T47D (cell line): Measurements from ENCODE around the gene RMRP.

ENCODE experiments used
- DNase-seq, 2 experiments: peaks; one replicate each; pipeline versions ENCODE4 v3.0.0 to v3.0.0-alpha.2; 2011 to 2012; ENCODE audit warnings: low read depth in 1 of 2, low spot score in 1 of 2
- JUND ChIP-seq: IDR thresholded peaks from 2 replicates; pipeline ENCODE4 v1.6.1; 2012; ENCODE audit warnings: low read depth
- in situ Hi-C: cut with HindIII; loops from 2 replicates; pipeline ENCODE4 v1.10.0; 2016; ENCODE audit warnings: low sequenced_read_pairs, low pct_unique_long_range_greater_than_20kb

Gene RMRP

DNA sequence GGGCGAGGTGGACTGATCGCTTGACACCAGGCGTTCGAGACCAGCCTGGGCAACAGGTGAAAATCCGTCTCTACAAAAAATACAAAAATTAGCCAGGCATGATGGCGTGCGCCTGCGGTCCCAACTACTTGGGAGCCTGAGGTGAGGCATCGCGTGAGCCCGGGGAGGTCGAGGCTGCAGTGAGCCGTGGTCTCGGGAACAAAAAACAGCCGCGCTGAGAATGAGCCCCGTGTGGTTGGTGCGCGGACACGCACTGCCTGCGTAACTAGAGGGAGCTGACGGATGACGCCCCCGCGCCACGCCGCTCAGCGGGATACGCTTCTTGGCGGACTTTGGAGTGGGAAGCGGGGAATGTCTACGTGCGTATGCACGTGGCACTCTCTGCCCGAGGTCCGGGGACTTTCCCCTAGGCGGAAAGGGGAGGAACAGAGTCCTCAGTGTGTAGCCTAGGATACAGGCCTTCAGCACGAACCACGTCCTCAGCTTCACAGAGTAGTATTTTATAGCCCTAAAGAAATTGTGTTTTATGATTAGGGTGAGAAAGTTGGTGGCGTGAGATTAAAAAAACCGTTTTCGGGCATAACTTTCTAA is at the start of gene RMRP:
TSS of gene RMRP (minus strand) at position 474 of the 591 bp plus-strand sequence.
- in situ Hi-C loops = no loop called here
- peak; percentile 83 to 99 for DNase-seq
- no peak for TF ChIP-seq JUND

DNA sequence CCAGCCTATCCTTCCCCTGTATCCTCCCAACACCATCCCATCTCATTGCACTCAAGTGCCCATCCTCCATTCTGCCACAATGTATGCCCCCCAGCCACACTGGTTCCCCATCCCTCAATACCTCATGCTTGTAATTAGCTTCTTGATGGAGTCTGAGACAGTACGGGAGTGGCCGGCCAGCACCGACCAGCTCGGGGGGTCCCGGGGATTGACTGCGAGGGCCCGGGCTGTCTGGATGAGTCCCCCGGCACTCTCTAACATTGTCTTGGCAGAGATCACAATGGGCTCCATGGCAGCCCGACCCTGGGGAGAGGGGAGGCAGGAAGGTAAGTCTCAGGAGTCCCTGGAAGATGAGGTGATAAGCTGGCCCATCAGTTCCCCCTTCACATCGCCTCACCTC is 49.1 kb upstream of the RMRP start:
- no peak for DNase-seq
- TF ChIP-seq JUND = no peak
- in situ Hi-C loops = no loop called here

DNA sequence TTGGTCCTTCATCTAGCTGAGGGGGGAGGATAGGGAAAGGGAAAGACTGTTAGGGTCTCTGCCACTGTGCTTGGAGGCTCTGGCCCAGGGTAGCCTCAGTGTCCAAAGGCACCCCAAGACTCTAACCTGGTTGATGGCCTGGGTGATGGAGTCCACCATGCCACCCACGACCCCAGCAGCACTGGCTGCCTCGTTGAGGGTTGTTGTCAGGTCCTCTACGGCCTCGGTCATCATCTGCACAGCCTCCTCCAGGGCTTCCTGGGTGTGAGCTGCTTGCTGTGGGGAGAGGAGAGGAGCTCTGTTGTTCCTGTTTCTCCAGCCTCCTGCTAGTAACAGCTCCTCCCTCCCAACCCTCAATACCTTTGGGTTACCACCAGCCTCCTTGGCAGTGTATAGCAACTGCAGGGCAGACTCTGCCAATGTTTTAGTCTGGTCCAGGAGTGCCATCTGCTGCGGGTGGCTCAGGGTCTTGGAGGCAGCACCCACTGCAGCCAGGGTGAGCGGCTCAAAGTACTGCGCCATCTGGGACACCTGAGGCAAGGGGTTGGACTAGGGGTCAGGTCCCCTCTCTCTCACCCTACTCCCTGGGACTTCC is 48.1 kb upstream of the RMRP start:
- in situ Hi-C loops = no loop called here
- no peak for DNase-seq
- TF ChIP-seq JUND = no peak

DNA sequence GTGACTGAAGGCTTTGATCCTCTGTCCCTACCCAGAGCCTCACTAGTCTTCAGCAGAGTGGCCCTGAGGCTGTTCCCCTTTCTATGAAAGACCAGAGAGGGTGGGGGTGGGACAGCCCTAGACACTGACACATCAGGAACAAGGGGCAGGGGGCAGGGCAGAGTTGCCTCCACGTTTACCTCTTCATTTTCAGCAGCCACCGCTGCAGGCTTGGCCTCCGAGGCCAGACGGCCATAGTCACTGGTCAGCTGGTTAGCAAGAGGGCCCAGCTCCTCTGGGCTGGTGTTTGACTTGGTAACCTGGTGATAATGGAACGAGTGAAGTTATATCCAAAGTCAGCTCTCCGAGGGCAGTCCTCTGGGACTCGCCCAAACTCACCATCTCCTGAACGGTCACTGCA is 47.6 kb upstream of the RMRP start:
- in situ Hi-C loops = no loop called here
- no peak for DNase-seq
- TF ChIP-seq JUND = no peak

DNA sequence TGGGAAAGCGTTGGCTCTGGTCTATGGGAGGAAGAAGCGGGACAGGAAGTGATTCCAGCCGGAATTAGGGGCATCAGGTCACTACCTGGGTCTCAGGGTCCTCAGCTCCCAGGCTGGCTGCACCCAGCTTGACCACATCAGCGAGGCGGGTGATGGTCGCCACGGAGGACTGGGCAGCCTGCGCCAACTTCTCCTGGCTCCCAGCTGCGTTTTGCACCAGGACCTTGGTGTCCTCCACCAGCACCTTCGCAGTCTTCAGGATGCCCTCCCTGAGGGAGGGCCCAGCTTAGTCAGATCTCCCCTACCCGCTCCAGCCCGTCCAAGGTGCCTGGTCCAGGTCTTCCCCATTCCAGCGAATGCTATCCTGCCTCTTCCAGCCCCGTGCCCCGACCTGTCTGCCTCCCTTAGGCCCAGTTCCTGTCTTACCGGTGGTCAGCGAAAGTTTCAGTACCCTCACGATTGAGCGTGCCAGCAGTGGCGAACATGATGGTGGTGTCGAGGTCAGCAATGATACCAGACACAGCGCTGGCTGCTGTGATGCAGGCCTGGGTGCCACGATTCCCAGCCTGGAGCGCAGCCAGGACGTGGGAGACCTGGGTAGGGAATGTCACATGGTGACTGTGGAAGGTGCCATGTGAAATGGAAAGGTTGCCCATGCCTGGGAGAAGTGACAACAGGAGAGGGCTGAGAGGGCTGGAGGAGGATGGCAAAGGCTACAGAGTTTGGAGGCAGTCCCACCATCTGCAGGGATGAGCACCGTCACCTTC is 46.3 kb upstream of the RMRP start:
- TF ChIP-seq JUND = no peak
- DNase-seq = no peak
- in situ Hi-C loops = no loop called here

DNA sequence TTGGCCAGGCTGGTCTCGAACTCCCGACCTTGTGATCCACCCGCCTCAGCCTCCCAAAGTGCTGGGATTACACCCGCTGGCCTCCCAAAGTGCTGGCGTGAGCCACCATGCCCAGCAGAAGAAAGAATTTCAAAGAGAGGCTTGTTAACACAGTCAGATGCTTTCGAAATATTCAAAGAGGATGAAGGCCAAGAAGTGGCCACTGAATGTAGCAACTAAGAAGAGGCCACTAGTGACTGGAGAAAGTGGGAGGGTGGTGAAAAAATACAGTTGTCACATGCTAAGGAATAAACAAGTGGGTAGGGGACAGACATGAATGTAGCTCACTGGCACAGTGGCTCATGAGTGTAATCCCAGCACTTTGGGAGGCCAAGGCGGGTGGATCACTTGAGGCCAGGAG is 44.9 kb upstream of the RMRP start:
- no peak for TF ChIP-seq JUND
- DNase-seq = no peak
- in situ Hi-C loops = no loop called here

DNA sequence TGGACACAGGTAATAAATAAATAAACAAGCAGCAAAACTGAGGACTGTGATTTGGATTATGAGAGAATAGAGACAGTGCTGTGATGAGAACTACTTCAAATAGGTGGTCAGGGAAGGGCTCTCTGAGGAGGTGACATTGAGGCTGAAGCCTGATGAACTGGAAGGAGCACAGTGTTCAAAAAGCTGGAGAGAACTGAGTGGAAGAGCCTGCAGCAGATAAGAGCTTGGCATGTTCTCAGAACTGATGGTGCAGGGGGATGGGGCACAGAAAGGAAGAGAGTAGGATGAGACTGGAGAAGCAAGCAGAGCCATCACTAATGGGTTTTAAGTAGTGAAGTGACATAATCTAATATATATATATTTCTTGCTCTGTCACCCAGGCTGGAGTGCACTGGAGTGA is 43.1 kb upstream of the RMRP start:
- no peak for DNase-seq
- in situ Hi-C loops = no loop called here
- no peak for TF ChIP-seq JUND

DNA sequence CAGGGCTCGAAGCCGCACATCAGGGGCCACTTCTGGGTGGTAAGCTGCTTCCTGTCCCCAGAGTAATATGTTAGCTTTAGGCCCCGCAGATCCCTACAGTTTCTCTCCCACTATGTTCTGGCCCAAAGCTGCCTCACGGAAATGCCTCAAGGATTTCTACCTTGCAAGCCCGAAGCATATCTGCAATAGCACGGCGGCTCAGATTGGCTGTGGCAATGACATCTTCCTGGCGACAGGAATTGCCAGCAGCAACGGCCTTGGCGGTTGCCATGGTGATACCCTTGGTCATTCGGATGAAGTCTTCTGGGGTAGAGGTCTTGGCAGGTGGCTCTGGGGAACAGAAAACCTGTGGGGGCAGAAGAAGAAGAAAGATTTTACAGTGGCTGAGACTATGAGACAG is 42.2 kb upstream of the RMRP start:
- in situ Hi-C loops = no loop called here
- no peak for DNase-seq
- no peak for TF ChIP-seq JUND

DNA sequence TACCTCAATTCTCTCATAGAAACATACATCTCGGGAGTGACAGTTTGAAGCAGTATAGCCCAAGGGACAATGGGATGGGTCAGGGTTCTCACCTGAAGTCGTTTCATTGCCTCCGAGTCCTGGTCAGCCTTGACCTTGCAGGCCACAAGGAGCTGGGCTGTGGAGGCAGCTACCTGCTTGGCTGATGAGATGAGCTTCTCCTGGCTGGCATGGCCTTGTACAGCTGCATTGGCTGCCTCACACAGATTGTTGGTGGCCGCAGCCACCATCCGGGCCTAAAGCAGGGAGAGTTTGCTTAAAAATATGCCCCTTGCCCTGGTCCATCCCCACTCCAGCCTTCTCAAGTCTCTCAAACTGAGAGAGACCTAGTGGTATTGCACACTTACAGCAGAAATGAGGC is 40.4 kb upstream of the RMRP start:
- no peak for DNase-seq
- no peak for TF ChIP-seq JUND
- in situ Hi-C loops = no loop called here

DNA sequence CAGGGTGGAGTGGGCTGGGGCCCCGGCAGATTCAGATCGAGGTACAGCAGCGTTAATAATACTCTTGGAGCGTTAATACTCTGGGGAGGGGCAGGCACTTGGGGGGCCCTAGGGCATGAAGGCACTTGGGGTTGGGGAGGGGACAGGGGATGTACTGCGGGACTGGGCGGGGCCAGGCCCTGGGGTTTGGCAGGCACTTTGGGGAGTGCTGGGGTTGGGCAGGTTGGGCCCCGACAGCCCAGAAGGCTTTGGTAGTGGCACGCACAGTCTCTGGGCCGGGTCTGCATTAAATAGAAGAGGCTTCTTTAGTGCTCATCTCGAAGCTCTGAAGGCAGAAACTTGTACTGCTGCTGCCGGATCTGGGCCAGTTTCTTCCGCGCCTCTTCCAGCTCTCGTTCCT is 39.7 kb upstream of the RMRP start:
- in situ Hi-C loops = no loop called here
- no peak for TF ChIP-seq JUND
- no peak for DNase-seq

DNA sequence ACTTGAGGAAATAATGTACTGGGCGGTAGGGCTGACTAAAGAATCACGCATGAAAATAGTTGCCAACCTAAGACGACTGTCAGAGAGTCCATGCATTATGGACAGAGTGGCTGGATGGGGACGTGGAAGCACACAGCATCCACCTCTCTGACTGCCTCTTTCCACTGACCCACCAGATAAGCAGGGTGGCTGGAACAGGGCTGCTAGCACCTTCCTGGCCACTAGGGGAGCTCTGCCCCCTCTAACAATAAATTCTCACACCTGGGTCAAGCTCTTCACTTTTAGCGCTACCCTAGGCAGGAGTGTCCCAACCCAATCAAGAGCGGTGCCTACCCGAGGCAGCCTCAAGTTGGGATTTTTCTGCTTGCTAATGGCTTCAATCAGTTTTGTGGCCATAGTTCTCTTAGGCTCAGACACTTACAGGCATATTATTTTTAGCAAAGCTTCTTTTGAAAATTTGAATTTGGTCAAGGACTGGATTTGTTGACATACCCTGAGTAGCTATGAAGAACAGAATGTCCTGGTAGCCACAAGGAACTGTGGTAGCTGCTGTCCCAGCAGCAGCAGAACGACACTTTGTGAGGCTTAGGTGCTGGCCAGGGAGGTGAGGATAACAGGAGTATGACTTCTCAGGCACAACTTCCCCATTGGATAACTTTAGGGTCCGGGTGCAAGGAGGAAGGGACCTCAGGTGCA is 38.8 kb upstream of the RMRP start:
- in situ Hi-C loops = no loop called here

DNA sequence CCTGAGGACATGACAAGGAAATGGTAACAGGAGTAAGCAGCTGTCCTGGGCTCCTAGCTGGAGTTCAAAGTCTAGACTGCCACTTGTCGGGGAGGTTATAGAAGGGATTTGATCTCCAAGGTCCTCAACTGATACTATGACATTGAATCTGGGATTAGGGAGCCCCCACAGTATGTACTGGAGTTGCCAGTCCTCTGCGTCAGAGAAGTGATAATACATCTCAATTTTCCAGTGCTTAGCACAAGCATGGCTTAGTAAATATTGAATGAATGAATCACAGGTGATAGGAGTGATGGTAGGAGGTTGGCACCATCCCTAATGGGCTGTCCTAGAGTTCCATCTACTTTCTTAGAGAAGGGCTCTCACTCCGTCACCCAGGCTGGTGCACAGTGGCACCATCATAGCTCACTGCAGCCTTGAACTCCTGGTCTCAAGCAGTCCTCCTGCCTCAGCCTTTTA is 38.2 kb upstream of the RMRP start:
- no peak for TF ChIP-seq JUND
- in situ Hi-C loops = no loop called here
- no peak for DNase-seq

More for the DNA sequence above, 38.8 kb upstream of the RMRP start:
- TF ChIP-seq JUND = no peak
- DNase-seq = peak; percentile 39 to 63
